HG03066 (cell line): ENCODE data around the gene MTMR12.
A peak's percentile ranks its signal among the peaks of the same experiment; 100 is the strongest.

Experiments used
- ATAC-seq: cut with Tn5 transposase; IDR thresholded peaks from one replicate; pipeline ENCODE4 v1.9.1; 2021; ENCODE audit warnings: low read depth; ENCODE audit not compliant: unreplicated experiment

Gene MTMR12, protein sequence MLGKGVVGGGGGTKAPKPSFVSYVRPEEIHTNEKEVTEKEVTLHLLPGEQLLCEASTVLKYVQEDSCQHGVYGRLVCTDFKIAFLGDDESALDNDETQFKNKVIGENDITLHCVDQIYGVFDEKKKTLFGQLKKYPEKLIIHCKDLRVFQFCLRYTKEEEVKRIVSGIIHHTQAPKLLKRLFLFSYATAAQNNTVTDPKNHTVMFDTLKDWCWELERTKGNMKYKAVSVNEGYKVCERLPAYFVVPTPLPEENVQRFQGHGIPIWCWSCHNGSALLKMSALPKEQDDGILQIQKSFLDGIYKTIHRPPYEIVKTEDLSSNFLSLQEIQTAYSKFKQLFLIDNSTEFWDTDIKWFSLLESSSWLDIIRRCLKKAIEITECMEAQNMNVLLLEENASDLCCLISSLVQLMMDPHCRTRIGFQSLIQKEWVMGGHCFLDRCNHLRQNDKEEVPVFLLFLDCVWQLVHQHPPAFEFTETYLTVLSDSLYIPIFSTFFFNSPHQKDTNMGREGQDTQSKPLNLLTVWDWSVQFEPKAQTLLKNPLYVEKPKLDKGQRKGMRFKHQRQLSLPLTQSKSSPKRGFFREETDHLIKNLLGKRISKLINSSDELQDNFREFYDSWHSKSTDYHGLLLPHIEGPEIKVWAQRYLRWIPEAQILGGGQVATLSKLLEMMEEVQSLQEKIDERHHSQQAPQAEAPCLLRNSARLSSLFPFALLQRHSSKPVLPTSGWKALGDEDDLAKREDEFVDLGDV

DNA sequence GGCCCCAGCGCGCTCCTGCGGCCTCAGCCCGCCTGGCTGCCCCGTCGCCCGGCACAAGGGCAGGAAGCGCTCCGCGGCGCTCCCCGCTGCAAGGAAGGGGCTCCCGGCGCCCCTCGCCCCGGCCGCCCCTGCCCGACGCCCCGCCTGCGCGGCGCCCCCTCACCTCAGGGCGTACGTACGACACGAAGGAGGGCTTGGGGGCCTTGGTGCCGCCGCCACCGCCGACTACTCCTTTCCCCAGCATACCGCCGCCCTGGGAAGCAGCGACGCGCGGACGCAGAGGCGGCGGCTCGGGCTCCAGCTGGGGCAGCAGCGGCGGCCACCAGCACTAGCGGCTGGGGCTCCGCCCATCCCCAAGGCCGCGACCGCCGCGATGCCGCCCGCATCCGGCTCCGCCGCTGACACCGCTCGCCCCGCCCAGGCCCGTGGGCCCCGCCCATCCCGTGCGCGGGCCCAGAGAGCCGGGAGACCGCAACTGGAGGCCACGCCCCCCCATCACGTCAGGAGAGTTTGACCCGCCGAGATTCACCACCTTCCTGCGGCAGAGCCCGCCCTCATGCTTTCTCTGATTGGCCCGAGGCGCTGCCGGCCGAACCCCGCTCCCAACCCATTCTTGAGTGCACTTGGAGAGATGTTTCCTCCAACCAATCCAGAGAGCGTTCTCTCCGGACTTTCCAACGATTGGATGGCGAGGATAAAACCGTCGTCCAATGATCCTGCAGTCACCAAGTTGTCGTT, at the start of gene MTMR12:
MTMR12 (minus strand) TSS at position 345 of the 738 bp plus-strand sequence; CDS start at position 244, 101 bp downstream.
- ATAC-seq, result peak; percentile 90

DNA sequence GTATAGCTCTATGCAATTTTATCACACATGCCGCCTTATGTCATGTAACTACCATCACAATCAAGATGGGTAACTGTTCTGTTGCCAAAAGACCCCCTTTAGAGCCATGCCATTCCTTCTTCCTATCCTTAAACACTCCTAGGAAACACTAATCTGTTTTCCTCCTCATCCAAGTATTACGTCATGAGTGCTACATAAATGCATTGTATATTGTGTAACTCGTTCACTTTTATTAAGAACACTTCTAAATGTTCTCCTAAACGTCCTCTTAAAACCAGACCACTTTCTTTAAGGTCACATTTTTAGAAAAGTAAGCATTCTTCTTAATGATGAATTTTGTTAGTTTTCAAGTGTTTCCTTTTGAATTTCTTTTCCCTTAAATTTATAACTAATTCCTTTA, 49.8 kb upstream of the MTMR12 start:
- no peak for ATAC-seq

DNA sequence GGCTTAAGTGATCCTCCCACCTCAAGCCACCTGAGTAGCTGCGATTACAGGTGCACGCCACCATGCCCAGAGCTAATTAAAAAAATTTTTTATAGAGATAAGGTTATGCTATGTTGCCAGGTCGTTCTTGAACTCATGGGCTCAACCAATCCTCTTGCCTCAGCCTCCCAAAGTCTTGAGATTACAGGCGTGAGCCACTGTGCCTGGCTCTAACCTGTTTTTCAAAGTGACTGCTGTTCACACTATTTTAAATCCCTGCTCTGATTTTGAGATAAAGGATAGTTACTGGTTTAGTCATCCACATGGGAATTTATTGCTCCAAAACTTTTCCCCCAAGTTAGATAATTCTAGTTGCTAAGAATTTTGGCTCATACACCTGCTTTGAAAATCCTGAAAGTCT, 48.2 kb upstream of the MTMR12 start:
- ATAC-seq, result no peak

DNA sequence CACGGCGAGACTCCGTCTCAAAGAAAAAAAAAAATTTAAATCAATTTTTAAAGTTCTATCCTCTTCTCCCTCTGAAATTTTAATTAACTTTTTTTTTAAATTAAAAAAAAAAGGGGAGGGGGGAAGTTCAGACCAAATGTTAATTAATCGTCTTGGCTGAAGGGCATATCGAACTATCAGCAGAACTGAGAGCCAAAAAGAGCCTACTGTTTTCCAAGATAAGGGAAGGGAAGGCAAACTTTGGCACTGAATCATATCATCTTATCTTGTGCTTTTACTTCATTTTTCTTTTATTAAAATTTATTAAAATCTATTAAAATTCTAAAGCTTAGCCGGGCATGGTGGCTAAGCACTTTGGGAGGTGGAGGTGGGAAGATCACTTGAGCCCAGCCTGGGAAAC, 45.9 kb upstream of the MTMR12 start:
- ATAC-seq, result no peak

DNA sequence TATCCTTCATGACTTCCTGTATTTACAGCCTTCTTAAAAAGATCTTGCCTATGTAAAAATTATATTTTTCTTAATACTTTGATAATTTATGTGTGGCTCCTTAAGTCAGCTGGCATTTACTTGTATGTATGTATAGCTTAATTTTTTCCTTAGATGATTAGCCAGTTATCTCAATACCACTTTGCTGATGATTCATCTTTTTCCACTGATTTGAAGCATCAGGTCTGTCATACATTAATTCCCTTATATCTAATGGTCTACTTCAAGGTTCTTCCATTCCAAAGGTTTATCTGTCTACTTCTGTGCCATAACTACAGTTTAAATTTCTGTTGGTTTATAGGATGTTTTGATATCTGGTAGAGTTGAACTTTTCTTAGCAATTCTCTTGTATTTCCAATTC, 44.9 kb upstream of the MTMR12 start:
- ATAC-seq, result no peak

DNA sequence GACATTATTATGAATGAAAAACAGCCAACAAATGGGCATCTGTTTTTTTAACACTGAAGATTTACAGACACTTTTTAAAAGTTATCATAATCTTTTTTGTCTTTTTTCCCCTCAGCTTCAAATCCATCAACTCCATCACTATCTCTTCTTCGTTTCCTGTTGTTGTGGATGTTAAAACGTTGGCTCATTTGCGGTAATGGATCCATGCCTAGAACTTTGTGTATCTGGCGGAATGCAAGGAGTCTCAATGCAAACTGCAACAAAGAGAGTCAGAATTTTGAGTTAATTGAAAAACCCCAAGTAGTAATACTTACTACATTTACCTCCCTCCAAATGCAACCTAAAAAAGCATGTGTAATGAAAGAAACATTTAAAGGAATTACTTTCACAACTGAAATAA, 42.9 kb upstream of the MTMR12 start:
- ATAC-seq, result no peak

DNA sequence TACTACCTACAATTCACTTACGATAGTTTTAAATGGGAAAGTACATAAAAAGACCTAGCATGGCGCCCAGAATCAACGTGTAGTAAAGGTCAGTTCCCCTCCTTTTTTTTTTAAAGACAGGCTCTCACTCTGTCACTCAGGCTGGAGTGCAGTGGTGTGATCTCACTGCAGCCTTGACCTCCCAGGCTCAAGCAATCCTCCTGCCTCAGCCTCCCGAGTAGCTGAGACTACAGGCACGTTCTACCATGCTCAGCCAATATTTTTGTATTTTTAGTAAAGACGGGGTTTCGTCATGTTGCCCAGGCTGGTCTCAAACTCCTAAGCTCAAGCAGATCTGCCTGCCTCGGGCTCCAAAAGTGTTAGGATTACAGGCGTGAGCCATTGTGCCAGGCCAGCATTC, 40.7 kb upstream of the MTMR12 start:
- ATAC-seq, result no peak

DNA sequence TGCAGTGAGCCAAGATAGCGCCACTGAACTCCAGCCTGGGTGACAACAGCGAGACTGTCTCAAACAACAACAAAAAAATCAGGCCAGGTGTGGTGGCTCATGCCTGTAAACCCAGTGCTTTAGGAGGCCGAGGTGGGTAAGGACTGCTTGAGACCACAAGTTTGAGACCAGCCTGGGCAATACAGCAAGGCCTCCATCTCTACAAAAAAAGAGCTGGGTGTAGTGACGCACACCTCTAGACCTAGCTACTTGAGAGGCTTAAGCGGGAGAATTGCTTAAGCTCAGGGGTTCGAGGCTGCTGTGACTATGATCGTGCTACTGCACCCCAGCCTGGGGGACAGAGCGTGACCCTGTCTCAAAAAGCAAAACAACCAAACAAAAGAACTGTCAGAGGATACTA, 39.9 kb upstream of the MTMR12 start:
- no peak for ATAC-seq

DNA sequence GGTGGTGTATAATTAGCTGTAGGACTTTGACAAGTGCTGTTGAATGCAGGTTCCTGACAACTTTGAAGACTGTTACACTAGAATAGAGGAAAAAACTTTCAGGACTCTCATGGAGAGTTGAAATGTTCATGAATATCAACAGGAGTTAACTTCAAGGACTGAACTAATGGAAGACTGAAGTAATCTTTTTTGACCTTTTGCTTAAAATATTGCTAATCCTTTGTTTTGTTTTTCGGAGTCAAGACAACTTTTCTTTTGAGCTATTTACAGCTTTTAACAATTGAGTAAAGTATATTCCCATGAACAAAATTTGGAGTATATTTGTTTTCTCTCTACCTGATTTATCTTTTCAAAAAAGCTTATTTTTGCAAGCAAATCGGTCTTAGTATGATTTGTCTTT, 34.1 kb upstream of the MTMR12 start:
- ATAC-seq, result no peak

DNA sequence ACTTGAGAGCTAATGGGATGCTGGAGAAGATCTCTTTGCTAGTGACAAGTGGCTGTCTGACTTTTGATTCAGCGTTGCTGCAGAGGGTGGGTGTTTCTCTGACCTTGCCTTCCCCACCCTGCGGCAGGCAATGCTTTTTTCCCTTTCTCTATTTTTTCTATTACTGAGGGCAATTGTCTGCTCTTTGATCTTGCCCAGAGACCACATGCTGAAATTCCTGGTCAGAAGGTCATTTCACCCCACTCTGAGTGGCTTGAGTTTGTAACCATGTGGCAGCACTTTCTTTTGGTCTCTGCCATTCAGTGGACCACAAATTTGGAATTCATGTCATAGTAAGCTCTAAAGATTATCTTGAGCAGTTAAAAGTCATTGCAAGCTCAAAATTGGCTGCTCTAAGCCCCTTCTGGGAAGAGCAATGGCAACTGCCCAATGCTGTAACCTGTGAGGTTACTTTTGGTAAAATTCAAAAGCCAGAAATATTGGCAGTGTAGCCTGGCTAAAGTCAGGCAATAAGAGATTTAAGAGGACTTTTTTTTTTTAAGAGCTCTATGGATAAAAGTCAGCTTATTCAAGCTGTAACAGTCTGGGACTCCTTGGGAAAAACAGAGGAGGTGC, 30.4 kb upstream of the MTMR12 start:
- ATAC-seq, result no peak

DNA sequence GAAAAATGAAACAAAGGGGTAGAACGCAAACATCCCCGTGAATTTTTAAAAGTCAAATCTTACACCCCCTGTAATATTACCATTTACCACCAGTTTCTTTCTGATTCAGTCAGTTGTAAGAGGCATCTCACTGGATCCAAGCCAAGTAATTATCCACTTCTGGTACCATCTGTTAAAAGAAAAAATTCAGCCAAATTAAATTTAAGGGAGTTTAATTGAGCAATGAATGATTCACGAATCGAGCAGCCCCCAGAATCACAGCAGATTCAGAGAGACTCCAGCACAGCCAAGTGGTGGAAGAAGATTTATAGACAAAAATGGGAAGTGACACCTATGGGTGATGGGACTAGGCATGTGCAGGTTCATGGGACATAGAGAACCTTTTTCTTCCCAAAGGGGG, 29.9 kb upstream of the MTMR12 start:
- ATAC-seq, result no peak

DNA sequence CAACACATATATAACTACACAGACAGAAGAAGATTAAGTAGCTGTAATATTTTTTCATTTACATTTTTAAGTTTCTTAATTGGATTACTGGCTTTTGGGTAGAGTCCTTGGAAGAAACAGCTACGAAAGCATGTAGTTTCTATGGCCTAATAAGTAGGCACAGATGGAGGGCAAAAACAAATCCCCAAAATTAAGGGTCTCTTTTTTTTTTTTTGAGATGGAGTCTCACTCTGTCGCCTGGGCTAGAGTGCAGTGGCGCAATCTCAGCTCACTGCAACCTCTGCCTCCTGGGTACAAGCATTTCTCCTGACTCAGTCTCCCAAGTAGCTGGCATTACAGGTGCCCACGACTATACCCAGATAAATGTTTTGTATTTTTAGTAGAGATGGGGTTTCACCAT, 27.1 kb upstream of the MTMR12 start:
- ATAC-seq, result no peak

DNA sequence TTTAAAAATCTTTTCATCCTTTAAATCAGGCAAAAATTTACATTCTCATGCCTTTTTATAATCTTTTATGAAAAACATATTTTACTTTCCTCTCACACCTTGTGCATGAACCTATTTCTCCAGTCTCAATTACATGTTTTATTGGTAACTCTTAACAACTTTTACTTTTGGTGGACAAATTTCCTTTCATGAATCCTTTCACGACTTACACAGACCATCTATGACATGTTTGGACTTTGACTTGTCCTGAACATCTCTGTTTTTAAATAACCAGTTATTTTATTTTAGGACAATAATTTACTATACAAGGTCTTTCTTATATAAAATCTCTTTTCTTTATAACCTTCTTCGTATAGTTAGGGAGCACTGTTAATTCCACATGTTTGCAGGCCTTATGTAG, 26.5 kb upstream of the MTMR12 start:
- ATAC-seq, result no peak

DNA sequence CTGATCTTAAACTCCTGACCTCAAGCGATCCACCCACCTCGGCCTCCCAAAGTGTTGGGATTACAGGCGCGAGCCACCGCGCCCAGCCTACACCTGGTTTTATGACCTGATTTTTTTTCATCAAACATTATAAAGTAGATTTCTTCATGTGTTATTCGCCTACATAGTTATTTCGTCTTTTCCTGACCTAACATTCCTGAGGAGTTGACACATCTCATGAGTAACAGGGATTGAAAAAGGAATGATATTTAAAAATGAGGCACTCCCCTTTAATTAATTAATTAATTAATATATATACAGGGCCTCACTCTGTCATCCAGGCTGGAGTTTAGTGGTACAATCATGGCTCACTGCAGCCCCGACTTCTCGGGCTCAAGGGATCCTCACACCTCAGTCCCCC, 20.2 kb upstream of the MTMR12 start:
- no peak for ATAC-seq

DNA sequence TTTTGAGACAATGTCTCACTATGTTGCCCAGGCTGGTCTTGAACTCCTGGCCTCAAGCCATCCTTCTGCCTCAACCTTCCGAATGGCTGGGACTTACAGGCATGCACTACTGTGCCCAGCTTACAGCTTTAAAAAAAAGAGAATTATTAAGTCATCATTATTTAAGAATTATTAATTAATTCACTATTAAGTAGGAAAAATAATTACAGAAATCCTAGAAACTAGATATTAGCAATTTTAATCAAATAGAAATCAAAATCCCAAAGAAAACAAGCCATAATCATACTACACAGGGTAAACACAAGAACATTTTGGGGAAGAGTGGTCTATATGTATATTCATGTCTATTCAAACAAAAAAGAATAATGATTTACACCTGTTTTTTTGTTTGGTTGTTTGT, 19.6 kb upstream of the MTMR12 start:
- no peak for ATAC-seq

DNA sequence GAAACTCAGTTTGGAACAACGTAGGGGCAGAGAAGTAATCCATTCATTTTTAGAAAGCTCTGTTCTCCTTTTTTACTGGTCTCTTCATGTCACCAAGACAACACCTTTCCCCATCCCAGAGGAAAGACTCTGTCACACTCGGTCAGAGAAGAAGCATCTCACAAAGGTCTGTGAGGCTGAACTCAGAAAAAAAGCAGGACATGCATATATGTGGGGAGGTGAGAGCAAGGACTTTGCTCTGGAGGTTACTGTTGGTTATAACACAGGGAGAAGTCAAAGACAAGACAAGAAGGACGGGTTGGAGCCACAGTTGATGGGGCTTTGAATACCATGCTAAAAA, 19.2 kb upstream of the MTMR12 start:
- no peak for ATAC-seq

DNA sequence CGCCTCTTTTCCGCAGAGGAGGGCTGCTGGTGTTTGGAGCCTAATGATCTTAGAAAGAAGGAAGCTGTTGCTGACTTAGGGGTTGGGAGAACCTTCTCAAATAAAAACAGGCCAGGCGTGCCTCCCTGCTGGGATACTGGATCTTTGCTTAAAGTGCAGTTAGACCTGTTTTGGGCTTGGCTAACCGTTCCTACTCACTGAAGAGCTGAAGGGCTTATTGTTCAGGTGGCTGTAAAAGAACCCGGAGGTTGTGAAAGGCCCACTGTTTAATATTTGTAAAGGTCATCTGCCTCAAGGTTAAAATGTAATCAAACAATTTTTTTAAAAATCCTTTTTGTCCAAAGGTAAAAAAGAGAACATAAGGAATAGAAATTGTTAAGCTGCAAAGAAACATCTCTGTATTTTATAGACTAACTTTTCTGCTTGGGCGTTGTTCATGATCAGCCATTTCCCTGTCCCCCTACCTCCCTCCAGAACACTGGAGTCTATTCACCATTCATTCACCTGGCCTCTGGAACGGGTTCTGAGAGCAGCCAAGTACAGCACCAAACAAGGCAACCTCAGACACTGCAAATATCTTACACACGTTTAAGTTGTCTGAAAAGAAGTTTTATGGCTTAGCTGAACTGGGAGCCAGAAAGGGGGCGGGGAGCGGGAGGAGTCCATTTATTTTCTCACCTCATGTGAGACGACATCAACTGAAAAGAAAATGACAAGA, 18.6 kb upstream of the MTMR12 start:
- ATAC-seq, result no peak

DNA sequence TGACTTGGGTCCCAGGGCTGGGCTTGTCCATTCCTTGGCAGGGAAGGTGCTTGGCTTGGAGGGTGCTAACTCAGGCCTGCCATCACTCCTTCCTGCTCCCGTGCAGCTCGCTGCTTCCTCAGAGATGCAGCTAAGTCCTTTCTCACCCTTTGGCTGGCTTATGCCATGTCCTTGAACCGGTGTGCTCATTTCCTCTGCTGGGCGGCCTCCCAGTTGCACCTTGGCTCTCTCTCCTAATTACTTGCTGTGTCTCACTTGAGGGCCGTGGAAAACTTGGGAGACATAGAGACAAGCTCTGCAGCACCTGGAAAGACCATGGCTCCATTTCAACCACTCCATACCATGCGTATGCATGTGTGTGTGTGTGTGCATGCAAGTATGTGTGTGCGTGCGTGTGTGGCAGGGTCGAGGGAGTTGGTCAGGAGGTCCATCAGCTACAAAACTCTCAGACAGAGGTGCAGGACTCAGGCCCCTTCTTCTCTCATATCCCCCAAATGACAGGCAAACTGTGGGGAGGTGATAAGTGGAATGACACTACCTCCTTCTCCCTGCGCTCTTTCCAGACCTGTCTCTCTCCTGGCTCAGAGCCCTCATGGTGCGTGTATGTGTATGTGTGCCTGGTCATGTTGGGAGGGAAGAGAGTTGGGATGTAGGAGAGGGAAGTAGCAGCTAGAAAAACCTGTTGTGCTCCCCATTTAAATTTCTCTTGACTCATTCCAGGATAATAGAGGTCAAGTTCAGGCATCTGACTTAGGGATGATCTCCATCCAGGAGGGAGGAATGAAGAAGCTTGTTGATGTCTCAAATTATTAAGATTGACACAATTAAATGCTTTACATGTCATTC, 17.6 kb upstream of the MTMR12 start:
- ATAC-seq, result no peak

DNA sequence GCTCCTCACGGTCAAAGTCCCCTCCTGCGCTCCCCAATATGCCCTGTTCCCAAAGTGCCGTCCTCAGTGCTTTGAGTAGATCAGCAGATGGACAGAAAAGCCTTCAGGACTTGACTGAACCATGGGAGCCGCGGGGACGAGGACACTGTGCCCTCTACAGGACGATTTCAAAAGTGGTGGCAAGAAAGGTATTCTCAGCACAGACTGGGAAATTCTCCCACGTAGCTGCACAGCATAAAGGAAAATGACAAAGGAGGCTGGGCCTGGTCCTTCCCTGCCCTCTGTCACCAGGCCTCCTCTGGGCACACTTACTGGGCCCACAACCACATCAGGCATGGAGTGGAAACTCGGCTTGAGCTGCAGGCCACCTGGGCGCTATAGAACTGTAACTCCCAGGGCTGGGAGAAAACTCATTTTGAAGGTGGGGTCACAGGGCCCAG, 16.7 kb upstream of the MTMR12 start:
- ATAC-seq, result peak; percentile 78
